Right forelimb (tissue), 1 donor: Measurements from ENCODE around the gene TRAIP.
"Not testable (repeated sequence)": the region's sequence is repeated elsewhere in the genome, so short reads cannot be mapped to it uniquely, and the experiment has no call there.

Experiments used
- DNase-seq: peaks from one replicate; pipeline ENCODE4 v3.0.0-alpha.2; 2018

Gene TRAIP

GRCh38 chr3:49872801-49873281 is 16.5 kb upstream of the TRAIP start:
- DNase-seq, result no peak

DNA sequence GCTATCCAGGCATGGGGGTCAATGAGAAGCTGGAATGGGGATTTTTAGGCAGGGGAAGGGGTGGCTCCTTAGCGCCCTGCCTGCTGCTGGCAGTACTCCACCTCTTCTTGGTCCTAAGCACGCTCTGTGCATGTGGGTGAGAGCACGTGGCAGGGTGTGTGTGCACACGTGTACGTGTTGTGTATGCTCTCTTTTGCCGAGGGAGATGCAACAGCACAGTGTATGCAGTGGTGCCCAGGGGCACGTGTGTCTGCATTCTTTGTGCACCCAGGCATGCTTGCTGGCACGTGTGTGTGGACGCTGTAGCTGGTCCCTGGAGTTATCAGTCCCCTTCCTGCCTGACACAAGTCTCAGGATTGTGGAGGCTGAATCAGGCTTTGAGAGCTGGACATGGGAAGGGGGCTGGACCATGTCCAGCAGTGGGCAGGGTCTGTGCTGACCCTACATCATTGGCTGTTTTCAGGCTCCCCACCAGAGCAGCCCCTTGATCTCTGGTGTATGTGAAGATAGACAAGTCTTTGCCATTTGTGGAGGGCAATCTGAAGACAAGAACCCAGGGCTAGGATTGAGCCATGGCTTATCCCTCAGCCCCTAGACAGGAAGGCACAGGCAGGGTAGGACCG is 15.3 kb upstream of the TRAIP start:
- no peak for DNase-seq

DNA sequence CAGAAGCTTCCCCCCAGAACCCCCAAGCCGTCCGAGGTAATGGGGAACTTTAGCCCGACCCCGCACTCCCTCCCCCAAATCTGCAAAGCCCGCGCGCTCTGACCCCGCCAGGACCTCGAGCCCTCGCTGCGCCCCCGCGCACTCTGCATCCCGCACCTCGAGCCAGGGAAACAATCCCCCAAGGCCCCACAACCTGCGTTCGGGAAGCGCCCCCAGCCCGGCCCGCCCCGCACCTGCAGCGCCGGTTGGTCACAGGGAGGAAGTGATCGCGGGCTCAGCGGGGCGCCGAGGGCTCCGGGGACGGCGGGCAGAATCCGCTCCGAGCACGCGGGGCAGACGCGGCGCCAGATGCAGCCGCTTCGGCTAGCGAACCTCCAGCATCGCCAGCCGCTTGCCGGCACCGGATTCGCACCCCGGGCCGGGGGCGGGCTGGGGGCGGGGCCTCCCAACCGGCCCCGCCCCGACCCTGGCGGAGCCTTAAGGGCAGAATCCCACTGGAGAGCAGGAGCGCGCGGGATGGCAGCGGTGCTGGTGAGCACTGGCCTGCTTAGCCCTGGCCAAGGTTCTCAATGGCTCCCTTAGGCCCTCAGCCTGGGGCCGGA is 13.3 kb upstream of the TRAIP start, which contains the start of gene CAMKV:
TSS of gene CAMKV (minus strand) at position 382 of the 602 bp plus-strand sequence. CDS start 7,518 bp downstream, outside the sequence.
- no peak for DNase-seq

DNA sequence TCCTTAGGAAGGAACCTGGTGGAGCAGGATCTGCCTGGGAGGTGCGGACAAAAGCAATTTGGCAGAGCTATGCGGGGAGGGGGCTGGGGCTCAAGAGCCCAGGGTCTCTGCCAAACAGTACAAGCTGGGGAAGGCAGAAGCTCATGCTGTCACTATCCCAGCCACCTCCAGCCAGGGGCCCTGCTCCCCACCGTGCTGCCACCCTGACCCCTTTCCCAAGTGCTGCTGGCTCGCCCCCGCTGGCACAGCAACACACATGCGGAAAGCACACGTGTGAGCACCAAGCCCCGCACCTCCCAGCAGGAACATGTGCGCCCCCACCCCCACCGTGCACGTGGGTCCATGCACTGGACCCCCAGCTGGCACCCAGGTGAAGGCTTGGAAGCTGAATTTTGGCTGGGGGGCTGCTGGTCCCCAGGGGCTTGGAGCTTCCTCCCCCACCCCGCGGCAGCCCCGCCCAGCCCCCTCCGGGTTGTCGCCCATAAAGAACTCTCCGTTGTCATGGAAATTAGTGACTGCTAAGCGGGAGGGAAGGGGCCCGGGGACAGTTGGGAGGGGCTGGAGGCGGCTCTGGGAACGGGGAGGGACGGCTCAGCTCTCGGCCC is 12.6 kb upstream of the TRAIP start:
- no peak for DNase-seq

- no peak for DNase-seq
Measured at GRCh38 chr3:49867871-49868321, 11.5 kb upstream of the TRAIP start.

DNA sequence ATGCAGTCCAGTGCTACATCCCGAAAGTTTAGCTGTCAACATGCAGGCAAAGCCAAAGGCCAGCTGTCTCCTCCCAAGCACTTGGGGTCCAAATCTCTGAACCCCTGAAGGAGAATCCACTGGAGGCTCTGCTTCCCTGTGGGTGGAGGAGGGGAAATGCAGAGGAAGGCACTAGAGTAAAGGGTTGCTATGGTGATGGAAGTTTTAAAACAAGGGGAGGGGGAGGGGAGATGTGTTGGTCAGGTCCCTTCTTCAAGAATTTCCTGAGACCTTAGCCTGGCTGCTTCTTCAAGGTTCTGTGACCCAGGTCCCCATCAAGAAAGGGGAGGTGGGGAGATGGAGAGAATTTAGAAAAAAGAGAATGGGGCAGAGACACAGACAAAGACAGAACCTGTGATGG is 11.0 kb upstream of the TRAIP start:
- no peak for DNase-seq

GRCh38 chr3:49865198-49865784 is 8.9 kb upstream of the TRAIP start:
- DNase-seq, result no peak

DNA sequence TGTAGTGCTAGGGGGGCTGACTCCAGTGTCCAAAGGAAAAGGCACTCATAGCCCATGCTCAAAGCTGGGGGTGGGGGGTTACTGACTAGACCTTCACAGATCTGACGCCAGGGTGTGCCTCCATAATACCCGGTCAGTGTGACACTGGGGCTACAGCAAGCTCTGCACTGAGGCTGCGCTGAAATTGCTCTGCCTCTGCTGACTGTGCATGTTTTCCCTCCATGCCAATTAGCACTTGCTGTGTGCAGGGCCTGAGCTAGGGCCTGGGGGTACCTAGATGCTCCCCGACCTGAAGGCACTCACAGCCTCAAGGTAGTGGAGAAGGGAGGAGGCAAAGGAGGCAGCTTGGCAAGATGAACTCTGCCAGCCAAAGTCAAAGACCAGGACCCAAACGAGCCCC is 8.1 kb upstream of the TRAIP start:
- DNase-seq, result no peak

GRCh38 chr3:49859576-49860305 is 3.4 kb upstream of the TRAIP start:
- no peak for DNase-seq

DNA sequence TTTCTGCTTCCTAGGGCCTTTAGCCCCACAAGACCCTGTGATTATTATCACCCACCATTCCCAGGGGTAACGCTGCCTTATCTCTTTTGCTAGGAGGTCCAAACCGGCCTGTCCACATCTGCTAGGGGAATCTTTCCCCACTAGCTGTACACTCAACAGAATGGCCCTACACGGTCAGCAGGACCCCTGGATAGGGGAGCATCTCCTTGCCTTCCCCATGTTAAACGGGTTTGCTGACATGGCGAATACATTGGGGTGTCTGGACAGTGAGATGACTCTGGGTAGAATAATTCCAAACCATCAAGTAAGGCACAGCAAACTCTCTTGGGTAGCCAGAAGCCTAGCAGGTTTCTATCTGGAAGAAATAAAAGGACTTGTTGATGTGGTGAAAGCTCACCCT is 702 bp downstream of the TRAIP start:
- DNase-seq, result no peak

- DNase-seq, result no peak
Measured at GRCh38 chr3:49845694-49846093, 10.7 kb downstream of the TRAIP start.

- no peak for DNase-seq
Measured at GRCh38 chr3:49844464-49845183, 11.7 kb downstream of the TRAIP start.

- no peak for DNase-seq
Measured at GRCh38 chr3:49842843-49843517, 13.4 kb downstream of the TRAIP start.

DNA sequence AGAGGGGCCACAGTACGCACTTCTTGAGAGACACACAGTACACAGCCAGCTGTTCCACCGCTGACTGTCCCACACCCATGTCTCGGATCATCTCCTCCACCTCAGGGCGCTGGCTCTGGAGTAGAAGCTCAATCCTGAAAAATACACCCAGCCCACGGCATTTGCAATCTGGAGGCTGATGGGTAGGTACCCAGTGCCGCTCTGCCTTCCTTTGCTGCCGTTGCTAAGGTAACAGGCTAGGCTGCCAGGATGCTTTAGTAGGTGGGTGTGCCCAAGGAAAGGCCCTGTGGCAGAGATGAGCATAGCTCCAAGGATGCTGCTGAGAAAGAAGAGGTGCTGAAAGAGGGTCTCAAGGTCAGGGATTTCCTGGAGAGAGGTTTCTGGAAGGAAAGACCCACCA is 14.6 kb downstream of the TRAIP start:
- DNase-seq, result no peak

DNA sequence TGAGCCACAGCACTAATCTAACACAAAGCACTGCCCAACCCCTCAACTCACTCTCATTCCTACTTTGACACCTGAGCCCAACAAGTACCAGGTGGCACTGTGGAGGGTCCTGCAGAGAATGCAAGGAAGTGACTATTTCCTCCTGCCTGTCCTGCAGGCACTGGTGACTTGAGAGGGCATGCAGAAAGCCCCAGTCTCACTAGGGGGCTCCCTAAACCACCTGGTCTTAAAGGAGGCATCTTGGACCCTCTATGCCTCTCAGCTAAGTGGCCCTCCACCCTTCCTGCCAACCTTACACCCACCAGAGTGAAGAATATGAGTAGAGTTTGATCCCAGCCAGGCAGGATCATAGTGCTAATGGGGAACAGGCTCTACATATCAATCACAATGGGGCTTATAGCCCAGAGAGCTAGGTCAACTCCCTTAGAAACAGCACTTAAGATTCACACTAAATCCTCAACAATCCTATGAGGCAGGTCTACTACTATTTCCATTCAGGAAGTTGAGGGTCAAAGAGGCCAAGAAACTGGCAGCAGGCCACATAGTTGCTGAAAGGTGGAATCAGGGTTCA is 15.2 kb downstream of the TRAIP start:
- no peak for DNase-seq

GRCh38 chr3:49840388-49840787 is 16.0 kb downstream of the TRAIP start:
- peak; percentile 58 for DNase-seq

GRCh38 chr3:49839193-49839809 is 17.1 kb downstream of the TRAIP start:
- peak; percentile 85 for DNase-seq

- no peak for DNase-seq
Measured at GRCh38 chr3:49831341-49831740, 25.0 kb downstream of the TRAIP start.

DNA sequence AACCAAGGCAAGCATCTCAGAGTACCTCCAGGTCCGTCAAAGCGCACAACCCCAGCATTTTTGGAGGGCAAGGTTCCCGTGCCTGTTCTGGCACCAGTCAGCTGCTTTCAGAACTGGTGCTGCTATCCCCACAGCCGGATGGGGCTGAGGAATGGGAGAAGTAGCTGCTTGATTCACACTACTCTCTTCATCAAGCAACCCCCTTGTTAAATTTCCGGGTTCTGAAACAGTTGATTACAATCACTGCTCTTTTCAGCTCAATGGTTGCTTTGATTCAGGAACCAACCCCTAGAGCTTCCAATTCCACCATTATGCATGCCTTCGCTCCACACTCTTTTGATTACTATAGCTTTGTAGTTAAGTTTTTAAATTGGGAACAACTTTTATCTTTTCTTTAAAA is 30.3 kb downstream of the TRAIP start:
- no peak for DNase-seq

DNA sequence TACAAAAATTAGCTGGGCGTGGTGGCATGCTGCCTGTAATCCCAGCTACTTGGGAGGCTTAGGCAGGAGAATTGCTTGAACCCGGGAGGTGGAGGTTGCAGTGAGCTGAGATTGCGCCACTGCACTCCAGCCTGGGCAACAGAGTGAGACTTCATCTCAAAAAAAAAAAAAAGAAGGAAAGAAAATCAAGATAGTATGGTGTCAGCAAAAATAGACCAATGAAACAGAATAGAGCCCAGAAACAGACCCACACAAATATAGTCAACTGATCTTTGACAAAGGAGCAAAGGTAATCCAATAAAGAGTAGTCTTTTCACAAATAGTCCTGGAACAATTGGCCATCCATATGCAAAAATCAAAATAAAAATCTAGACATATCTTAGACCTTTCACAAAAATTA is 33.2 kb downstream of the TRAIP start:
- DNase-seq, result not testable (repeated sequence)
